Spleen (tissue), 11 donors: ENCODE results near the gene LINC01488. TPM values are rescaled to one million over a fixed set of nuclear protein-coding genes. Genes with fewer than 3 reads are reported as not detected.

Source experiments
- DNase-seq: peaks from one replicate; pipeline ENCODE4 v3.0.0-alpha.2; 2020
- H3K27ac ChIP-seq, 8 donors: fragments of 200-600 bp; sonication (generic) in 7 of 8; 1 replicate in 4 of 8; 2 replicates in 4 of 8; pipeline versions ENCODE4 v1.5.0 to v1.8.0; 2016 to 2021; ENCODE audit warnings: inconsistent platforms in 4 of 8, mild to moderate bottlenecking in 4 of 8, moderate library complexity in 1 of 8
- H3K27me3 ChIP-seq, 7 donors: fragments of 200-600 bp; sonication (generic) in 6 of 7; replicated peaks in 1 of 7; 1 replicate in 4 of 7; 2 replicates in 3 of 7; pipeline versions ENCODE4 v1.5.0 to v1.8.0; 2016 to 2021; ENCODE audit warnings: inconsistent platforms in 3 of 7, mild to moderate bottlenecking in 1 of 7
- H3K36me3 ChIP-seq, 6 donors: fragments of 200-600 bp; sonication (generic) in 5 of 6; 1 replicate in 4 of 6; 2 replicates in 2 of 6; pipeline versions ENCODE4 v1.5.0 to v1.8.0; 2016 to 2021; ENCODE audit warnings: inconsistent platforms in 2 of 6
- H3K4me1 ChIP-seq, 6 donors: fragments of 200-600 bp; sonication (generic) in 5 of 6; 1 replicate in 3 of 6; 2 replicates in 3 of 6; pipeline versions ENCODE4 v1.5.0 to v1.8.0; 2016 to 2021; ENCODE audit warnings: inconsistent platforms in 3 of 6
- H3K4me3 ChIP-seq, 8 donors: fragments of 200-600 bp; sonication (generic) in 7 of 8; 1 replicate in 4 of 8; 2 replicates in 4 of 8; pipeline versions ENCODE4 v1.5.0 to v1.8.0; 2016 to 2021; ENCODE audit warnings: inconsistent platforms in 4 of 8, mild to moderate bottlenecking in 4 of 8, moderate library complexity in 2 of 8
- H3K9me3 ChIP-seq, 8 donors: fragments of 200-600 bp; sonication (generic) in 7 of 8; 1 replicate in 4 of 8; 2 replicates in 4 of 8; pipeline versions ENCODE4 v1.5.0 to v1.8.0; 2016 to 2021; ENCODE audit warnings: inconsistent platforms in 4 of 8
- POLR2A ChIP-seq, 3 donors: fragments of 450-650 bp; IDR thresholded peaks; one replicate each; pipeline ENCODE4 v1.5.1; 2017; ENCODE audit warnings: antibody characterized with exemption in 3 of 3, mild to moderate bottlenecking in 1 of 3
- POLR2AphosphoS5 ChIP-seq, 3 donors: sonication (generic); formaldehyde crosslinking; IDR thresholded peaks; one replicate each; pipeline ENCODE4 v1.5.1; 2017; ENCODE audit warnings: antibody characterized with exemption in 3 of 3
- WGBS, 5 donors: extraction: QIAGEN DNeasy Blood & Tissue Kit in 3 of 5; methylation state at CpG; one replicate each; pipeline versions ENCODE4 v1.1.5 to v1.1.7; 2013 to 2018; 5-methylcytosine and 5-hydroxymethylcytosine counted together
- intact Hi-C: fragments of 100-400 bp; cut with DNase I; formaldehyde crosslinking; loops from one replicate; pipeline ENCODE4 v1.15.0; 2023; ENCODE audit warnings: low total_unique reads
- polyA plus RNA-seq, 3 donors: library from polyadenylated mRNA; stranded (reverse); fragments of 200-250 nt; gene quantifications; one replicate each; pipeline ENCODE4 v1.2.1, GENCODE V29; 2013
- total RNA-seq, 7 donors: library from RNA; depleted of rRNA in 3 of 7; stranded (reverse); fragments of >200 nt in 3 of 7; fragmentation: NEBNext Ultra II Directional in 4 of 7; extraction: Animal tissue kit (Norgen Biotek cat#: 25700) in 4 of 7; gene quantifications; one replicate each; pipeline versions ENCODE4 v1.1.0 to v1.2.1, GENCODE V29; 2016 to 2021
- TF ChIP-seq, protein P1 (sequence below), 11 experiments: fragments of 200-600 bp in 7 of 11; fragments of 450-650 bp in 4 of 11; sonication (generic) in 4 of 11; IDR thresholded peaks in 8 of 11; conservative IDR thresholded peaks in 3 of 11; 1 replicate in 7 of 11; 2 replicates in 4 of 11; pipeline versions ENCODE4 v1.4.0 to v1.8.0; 2016 to 2021; ENCODE audit warnings: antibody characterized with exemption in 11 of 11, inconsistent platforms in 4 of 11, mild to moderate bottlenecking in 1 of 11
- donor health status: healthy with polysubstance abuse.
- donor health status: DM: no; HTN: no; CAD: no; lungs with moderate emphysema.
- donor health status: DM: no; HTN: no; CAD: no.
- donor health status: Bipolar disorder and iron deficiency.
- donor health status: healthy.
- donor health status: DM: no; HTN: no; CAD: no.
- donor health status: DM: yes; HTN: yes; CAD: no.

The LINC01488 gene
- total and polyA plus RNA-seq, 10 donors, result not detected

DNA sequence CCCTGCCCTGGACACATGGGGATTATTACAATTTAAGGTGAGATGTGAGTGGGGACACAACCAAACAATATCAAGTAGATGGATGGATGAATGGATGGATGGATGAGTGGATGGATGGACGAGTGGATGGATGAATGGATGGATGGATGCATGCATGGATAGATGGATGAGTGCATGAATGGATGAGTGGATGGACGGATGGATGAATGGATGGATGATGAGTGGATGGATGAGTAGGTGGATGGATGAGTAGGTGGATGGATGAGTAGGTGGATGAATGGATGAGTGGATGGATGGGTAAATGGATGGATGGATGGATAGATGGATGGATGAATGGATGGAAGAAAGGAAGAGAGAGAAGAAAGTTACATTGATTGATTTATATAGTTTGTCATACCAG lies 859 bp downstream of the LINC01488 start:
- 58 to 87% (median 78%) methylated on average over 2 of the region's 2 CpGs for WGBS, 5 donors
- TF ChIP-seq POLR2AphosphoS5 (IDR thresholded peaks at IDR 0.05) (no peak), POLR2A (IDR thresholded peaks at IDR 0.05) (no peak)
- TF ChIP-seq, protein P1, sequence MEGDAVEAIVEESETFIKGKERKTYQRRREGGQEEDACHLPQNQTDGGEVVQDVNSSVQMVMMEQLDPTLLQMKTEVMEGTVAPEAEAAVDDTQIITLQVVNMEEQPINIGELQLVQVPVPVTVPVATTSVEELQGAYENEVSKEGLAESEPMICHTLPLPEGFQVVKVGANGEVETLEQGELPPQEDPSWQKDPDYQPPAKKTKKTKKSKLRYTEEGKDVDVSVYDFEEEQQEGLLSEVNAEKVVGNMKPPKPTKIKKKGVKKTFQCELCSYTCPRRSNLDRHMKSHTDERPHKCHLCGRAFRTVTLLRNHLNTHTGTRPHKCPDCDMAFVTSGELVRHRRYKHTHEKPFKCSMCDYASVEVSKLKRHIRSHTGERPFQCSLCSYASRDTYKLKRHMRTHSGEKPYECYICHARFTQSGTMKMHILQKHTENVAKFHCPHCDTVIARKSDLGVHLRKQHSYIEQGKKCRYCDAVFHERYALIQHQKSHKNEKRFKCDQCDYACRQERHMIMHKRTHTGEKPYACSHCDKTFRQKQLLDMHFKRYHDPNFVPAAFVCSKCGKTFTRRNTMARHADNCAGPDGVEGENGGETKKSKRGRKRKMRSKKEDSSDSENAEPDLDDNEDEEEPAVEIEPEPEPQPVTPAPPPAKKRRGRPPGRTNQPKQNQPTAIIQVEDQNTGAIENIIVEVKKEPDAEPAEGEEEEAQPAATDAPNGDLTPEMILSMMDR (IDR thresholded peaks at IDR 0.05 in 8 of 11, conservative IDR thresholded peaks at IDR 0.05 in 3 of 11), result no peak
- peak; percentile 4 for DNase-seq
- Histone ChIP-seq H3K4me3 (no peak overlapping the region), H3K36me3 (no peaks in the 10 kb centered on the region), H3K9me3 (peaks cover 0 to 7% (median 0%) of the 10 kb centered on the region in 8 donors), H3K27ac (no peak overlapping the region), H3K4me1 (no peaks in the 10 kb centered on the region), H3K27me3 (no peaks in the 10 kb centered on the region)
- intact Hi-C loops, result no loop called here

DNA sequence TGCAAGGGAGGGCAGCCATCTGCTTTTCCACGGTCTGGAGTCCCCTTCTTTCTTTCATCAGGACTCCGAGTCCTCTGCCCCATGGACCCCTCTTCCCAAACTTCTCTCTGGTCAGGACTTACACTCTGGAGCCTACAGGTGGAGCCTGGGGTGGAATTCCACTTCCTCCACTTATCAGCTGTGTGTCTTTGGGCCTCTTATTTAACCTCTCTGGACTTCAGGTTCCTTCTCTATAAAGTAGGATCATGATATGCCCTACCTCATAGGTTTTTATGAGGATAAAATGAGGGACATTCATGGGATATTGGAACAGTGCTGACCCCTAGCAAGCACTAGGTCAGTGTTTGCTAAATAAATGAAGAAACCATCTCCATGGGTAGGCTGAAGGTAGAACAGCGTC lies 1.7 kb downstream of the LINC01488 start:
- no peaks in the 10 kb centered on the region for H3K36me3 ChIP-seq
- no peak overlapping the region for H3K27ac ChIP-seq
- TF ChIP-seq, protein P1 (IDR thresholded peaks at IDR 0.05 in 8 of 11, conservative IDR thresholded peaks at IDR 0.05 in 3 of 11), result no peak
- TF ChIP-seq POLR2A (IDR thresholded peaks at IDR 0.05), result no peak
- no peak for TF ChIP-seq POLR2AphosphoS5 (IDR thresholded peaks at IDR 0.05)
- no peaks in the 10 kb centered on the region for H3K27me3 ChIP-seq
- 64 to 95% (median 91%) methylated on average over 3 of the region's 3 CpGs for WGBS, 5 donors
- intact Hi-C loops, result no loop called here
- no peaks in the 10 kb centered on the region for H3K4me1 ChIP-seq
- peaks cover 0 to 7% (median 0%) of the 10 kb centered on the region in 8 donors for H3K9me3 ChIP-seq
- DNase-seq, result peak; percentile 13
- no peak overlapping the region for H3K4me3 ChIP-seq

DNA sequence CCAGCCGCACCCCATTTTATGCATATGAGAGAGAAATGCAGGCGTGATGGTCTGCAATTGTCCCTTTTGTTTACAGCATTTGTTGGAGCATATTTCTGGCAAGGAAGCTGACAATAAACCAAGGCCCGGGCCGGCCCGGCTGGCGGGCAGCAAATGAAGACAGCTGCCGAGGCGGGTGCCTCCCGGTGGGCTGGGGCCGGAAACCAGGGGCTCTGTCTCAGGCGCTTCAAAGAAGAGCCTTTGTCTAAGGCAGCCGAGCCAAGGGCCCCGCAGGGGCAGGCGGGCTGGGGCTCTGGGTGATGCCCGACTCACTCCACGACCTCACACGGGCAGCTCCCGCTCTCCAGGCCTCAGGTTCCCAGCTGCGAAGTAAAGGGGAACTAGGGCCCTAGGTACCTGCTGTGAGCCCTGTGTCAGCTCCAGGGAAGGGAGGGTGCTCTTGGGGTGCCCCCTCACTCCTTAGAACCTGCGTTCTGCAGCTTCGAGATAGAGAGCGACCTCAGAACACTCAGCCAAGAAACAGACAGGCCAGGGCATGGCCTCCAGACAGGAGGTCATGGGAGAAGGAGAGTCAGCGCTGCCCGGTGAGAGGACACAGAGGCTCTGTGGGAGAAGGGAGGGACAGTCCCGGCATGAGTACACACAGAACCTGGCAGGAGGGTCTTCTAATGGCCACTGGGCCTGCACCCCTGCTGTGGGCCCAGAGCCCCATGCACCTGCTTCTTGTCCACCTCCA lies 2.4 kb downstream of the LINC01488 start:
- H3K4me1 ChIP-seq, result no peaks in the 10 kb centered on the region
- H3K36me3 ChIP-seq, result no peaks in the 10 kb centered on the region
- TF ChIP-seq POLR2A (IDR thresholded peaks at IDR 0.05), result no peak
- no peak for TF ChIP-seq POLR2AphosphoS5 (IDR thresholded peaks at IDR 0.05)
- no peak overlapping the region for H3K27ac ChIP-seq
- H3K27me3 ChIP-seq, result no peaks in the 10 kb centered on the region
- no peak overlapping the region for H3K4me3 ChIP-seq
- intact Hi-C loops, result no loop called here
- H3K9me3 ChIP-seq, result peaks cover 0 to 7% (median 0%) of the 10 kb centered on the region in 8 donors
- peak; percentile 64 for DNase-seq
- 77 to 90% (median 86%) methylated on average over 24 to 25 of the region's 25 CpGs for WGBS, 5 donors

DNA sequence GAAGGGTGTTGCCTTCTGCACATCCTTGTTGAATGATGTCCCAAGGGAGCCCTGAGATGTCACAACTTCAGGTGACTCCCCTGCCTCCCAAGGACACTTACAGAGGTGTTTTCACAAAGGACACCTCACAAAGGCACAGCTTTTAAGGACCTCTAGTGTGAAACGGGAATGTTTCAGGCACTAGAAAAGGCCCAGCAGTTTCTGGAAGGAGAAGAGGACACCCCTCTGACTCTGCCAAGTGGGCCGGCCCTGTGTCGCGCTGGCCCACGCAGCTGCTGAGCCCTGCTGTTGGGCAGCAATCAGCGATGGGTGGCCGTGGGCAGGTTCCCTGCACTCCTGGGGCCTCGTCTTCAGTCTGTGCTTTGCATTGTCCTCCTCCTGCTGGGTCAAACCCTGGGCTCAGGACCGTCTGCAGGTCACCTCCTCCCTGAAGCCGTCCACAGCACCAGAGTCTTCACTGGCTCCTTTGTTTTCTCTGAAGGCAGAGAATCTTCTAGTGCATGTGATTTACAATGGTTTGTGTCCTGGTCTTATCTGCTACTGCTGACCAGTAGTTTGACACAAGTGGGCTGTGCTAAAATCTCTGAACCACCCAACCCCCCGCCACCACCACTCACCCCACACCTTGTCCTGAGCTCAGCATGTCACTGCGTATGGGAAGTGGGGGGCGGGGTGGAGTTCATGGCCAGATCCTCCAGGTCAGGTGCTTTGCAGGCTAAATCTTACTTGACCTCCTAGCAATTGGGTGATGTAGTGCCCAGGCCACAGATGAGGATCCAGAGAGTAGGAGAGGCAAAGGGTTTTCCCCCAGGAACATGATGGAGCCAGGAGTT lies 3.2 kb downstream of the LINC01488 start:
- Histone ChIP-seq H3K27me3 (no peaks in the 10 kb centered on the region), H3K36me3 (no peaks in the 10 kb centered on the region), H3K4me3 (no peak overlapping the region), H3K9me3 (peaks cover 0 to 7% (median 0%) of the 10 kb centered on the region in 8 donors), H3K4me1 (no peaks in the 10 kb centered on the region), H3K27ac (no peak overlapping the region)
- TF ChIP-seq, protein P1 (IDR thresholded peaks at IDR 0.05 in 8 of 11, conservative IDR thresholded peaks at IDR 0.05 in 3 of 11), result no peak
- no peak for TF ChIP-seq POLR2A (IDR thresholded peaks at IDR 0.05)
- TF ChIP-seq POLR2AphosphoS5 (IDR thresholded peaks at IDR 0.05), result no peak
- intact Hi-C loops, result no loop called here
- WGBS, 5 donors, result 85 to 92% (median 87%) methylated on average over 9 to 13 of the region's 13 CpGs
- peak; percentile 51 for DNase-seq
